ENCODE data around the gene LGALS7B. TPM values are rescaled to one million over a fixed set of nuclear protein-coding genes. Genes with fewer than 3 reads are reported as not detected.
"Not testable (repeated sequence)": the region's sequence is repeated elsewhere in the genome, so short reads cannot be mapped to it uniquely, and the experiment has no call there.

Gene LGALS7B
- total and polyA plus RNA-seq, 2 donors (not counting 1 experiment from before 2014, with no cell fraction given), result not detected

DNA sequence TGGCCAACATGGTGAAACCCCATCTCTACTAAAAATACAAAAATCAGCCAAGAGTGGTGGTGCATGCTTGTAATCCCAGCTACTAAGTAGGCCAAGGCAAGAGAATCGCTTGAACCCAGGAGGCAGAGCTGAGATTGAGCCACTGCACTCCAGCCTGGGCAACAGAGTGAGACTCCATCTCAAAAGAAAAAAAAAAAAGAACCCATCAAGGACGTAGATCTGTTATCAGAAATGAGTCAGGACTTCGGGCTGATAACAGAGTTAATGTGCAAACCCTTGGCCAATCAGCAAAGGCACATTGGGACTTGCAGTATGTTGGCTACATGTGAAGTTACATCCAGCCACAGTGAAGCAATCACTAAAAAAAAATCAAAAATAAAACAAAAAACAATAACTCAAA is 4.8 kb upstream of the LGALS7B start:
- no peaks in the 10 kb centered on the region for H3K27me3 ChIP-seq (replicated peaks in 1 of 4; ENCODE audit: control extremely low read depth in 1 of 4, control insufficient read depth in 3 of 4, insufficient read depth in 4 of 4, low read length in 3 of 4)
- Mint-ChIP-seq H3K9me3 (ENCODE audit: insufficient read depth) (no peaks in the 10 kb centered on the region), H3K4me1 (no peaks in the 10 kb centered on the region), H3K4me3 (no peak overlapping the region), H3K27ac (no peak overlapping the region), H3K27me3 (peaks cover 4% of the 10 kb centered on the region)
- DNase-seq, result no peak
- no peaks in the 10 kb centered on the region for H3K4me1 ChIP-seq (ENCODE audit: control insufficient read depth in 2 of 2, insufficient read depth in 2 of 2, low read length in 2 of 2)
- no CpG with 5 or more reads among the region's 3 CpGs for WGBS (ENCODE audit: insufficient coverage)
- H3K36me3 ChIP-seq (replicated peaks in 1 of 2; ENCODE audit: control extremely low read depth in 1 of 2, control insufficient read depth in 1 of 2, extremely low read depth in 1 of 2, insufficient read depth in 2 of 2, low read length in 1 of 2), result no peaks in the 10 kb centered on the region
- ATAC-seq (ENCODE audit: low read depth), result no peak
- intact Hi-C loops (cut with micrococcal nuclease), result no loop called here
- ChIA-PET CTCF (no interaction called here), POLR2A (no interaction called here)
- no peaks in the 10 kb centered on the region for H3K79me2 ChIP-seq (ENCODE audit: control insufficient read depth, insufficient read depth, low read length)
- H2AFZ ChIP-seq (ENCODE audit: insufficient read depth, low read depth, low read length, poor library complexity, severe bottlenecking), result no peak overlapping the region
- TF ChIP-seq, protein P1, sequence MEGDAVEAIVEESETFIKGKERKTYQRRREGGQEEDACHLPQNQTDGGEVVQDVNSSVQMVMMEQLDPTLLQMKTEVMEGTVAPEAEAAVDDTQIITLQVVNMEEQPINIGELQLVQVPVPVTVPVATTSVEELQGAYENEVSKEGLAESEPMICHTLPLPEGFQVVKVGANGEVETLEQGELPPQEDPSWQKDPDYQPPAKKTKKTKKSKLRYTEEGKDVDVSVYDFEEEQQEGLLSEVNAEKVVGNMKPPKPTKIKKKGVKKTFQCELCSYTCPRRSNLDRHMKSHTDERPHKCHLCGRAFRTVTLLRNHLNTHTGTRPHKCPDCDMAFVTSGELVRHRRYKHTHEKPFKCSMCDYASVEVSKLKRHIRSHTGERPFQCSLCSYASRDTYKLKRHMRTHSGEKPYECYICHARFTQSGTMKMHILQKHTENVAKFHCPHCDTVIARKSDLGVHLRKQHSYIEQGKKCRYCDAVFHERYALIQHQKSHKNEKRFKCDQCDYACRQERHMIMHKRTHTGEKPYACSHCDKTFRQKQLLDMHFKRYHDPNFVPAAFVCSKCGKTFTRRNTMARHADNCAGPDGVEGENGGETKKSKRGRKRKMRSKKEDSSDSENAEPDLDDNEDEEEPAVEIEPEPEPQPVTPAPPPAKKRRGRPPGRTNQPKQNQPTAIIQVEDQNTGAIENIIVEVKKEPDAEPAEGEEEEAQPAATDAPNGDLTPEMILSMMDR (IDR thresholded peaks at IDR 0.05), result no peak
- TF ChIP-seq EZH2 (IDR thresholded peaks at IDR 0.05; ENCODE audit: borderline replicate concordance, insufficient read depth, low read depth, low read length, poor library complexity, severe bottlenecking), result no peak
- no peak overlapping the region for H3K4me3 ChIP-seq (ENCODE audit: control extremely low read depth in 1 of 5, extremely low read depth in 1 of 5, insufficient read depth in 1 of 5, low read depth in 2 of 5, low read length in 4 of 5)
- H3K27ac ChIP-seq (ENCODE audit: low read length in 2 of 2), result no peak overlapping the region
- H4K20me1 ChIP-seq (ENCODE audit: control insufficient read depth, insufficient read depth, low read length, poor library complexity, severe bottlenecking), result no peaks in the 10 kb centered on the region
- H3K9ac ChIP-seq (ENCODE audit: low read length), result no peak overlapping the region
- no peaks in the 10 kb centered on the region for H3K9me3 ChIP-seq (ENCODE audit: control extremely low read depth in 1 of 3, control insufficient read depth in 2 of 3, insufficient read depth in 1 of 3, low read length in 2 of 3)
- H3K4me2 ChIP-seq (replicated peaks; ENCODE audit: low read depth, low read length, poor library complexity, severe bottlenecking), result no peak overlapping the region

DNA sequence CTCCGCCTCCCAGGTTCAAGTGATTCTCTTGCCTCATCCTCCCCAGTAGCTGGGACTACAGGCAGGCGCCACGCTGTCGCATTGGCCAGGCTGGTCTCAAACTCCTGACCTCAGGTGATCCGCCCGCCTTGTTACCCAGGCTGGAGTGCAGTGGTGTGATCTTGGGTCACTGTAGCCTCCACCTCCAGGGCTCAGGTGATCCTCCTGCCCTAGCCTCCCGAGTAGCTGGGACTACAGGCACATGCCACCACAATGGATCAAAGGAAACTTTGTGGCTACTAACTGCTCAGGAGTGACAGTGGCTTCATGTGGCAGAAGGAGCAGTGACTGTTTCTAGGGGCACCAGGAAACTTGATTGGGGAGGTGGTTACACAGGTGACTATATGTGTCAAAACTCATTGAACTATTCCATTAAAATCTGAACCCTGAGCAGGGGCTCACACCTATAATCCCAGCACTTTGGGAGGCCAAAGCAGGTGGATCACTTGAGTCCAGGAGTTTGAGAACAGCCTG is 3.8 kb upstream of the LGALS7B start:
- H3K9me3 ChIP-seq (ENCODE audit: control extremely low read depth in 1 of 3, control insufficient read depth in 2 of 3, insufficient read depth in 1 of 3, low read length in 2 of 3), result no peaks in the 10 kb centered on the region
- H3K4me2 ChIP-seq (replicated peaks; ENCODE audit: low read depth, low read length, poor library complexity, severe bottlenecking), result no peak overlapping the region
- no peak overlapping the region for H3K27ac ChIP-seq (ENCODE audit: low read length in 2 of 2)
- Mint-ChIP-seq H3K4me3 (no peak overlapping the region), H3K27me3 (peaks cover 4% of the 10 kb centered on the region), H3K9me3 (ENCODE audit: insufficient read depth) (no peaks in the 10 kb centered on the region), H3K4me1 (no peaks in the 10 kb centered on the region), H3K27ac (no peak overlapping the region)
- no peak for DNase-seq
- CTCF ChIA-PET, result interaction anchor here (1.7 kb wide), 1 partner anchor 16 kb away, joined by 5 read pairs; no protein-coding TSS in a partner anchor
- WGBS (ENCODE audit: insufficient coverage), result 100% methylated on average over 7 of the region's 7 CpGs
- no peak for ATAC-seq (ENCODE audit: low read depth)
- no peaks in the 10 kb centered on the region for H3K79me2 ChIP-seq (ENCODE audit: control insufficient read depth, insufficient read depth, low read length)
- intact Hi-C loops (cut with micrococcal nuclease), result no loop called here
- H3K9ac ChIP-seq (ENCODE audit: low read length), result no peak overlapping the region
- H2AFZ ChIP-seq (ENCODE audit: insufficient read depth, low read depth, low read length, poor library complexity, severe bottlenecking), result no peak overlapping the region
- no peaks in the 10 kb centered on the region for H3K36me3 ChIP-seq (replicated peaks in 1 of 2; ENCODE audit: control extremely low read depth in 1 of 2, control insufficient read depth in 1 of 2, extremely low read depth in 1 of 2, insufficient read depth in 2 of 2, low read length in 1 of 2)
- no peak overlapping the region for H3K4me3 ChIP-seq (ENCODE audit: control extremely low read depth in 1 of 5, extremely low read depth in 1 of 5, insufficient read depth in 1 of 5, low read depth in 2 of 5, low read length in 4 of 5)
- TF ChIP-seq, protein P1 (IDR thresholded peaks at IDR 0.05), result no peak
- no peak for TF ChIP-seq EZH2 (IDR thresholded peaks at IDR 0.05; ENCODE audit: borderline replicate concordance, insufficient read depth, low read depth, low read length, poor library complexity, severe bottlenecking)
- no peaks in the 10 kb centered on the region for H3K27me3 ChIP-seq (replicated peaks in 1 of 4; ENCODE audit: control extremely low read depth in 1 of 4, control insufficient read depth in 3 of 4, insufficient read depth in 4 of 4, low read length in 3 of 4)
- H4K20me1 ChIP-seq (ENCODE audit: control insufficient read depth, insufficient read depth, low read length, poor library complexity, severe bottlenecking), result no peaks in the 10 kb centered on the region
- no peaks in the 10 kb centered on the region for H3K4me1 ChIP-seq (ENCODE audit: control insufficient read depth in 2 of 2, insufficient read depth in 2 of 2, low read length in 2 of 2)
- POLR2A ChIA-PET, result no interaction called here

DNA sequence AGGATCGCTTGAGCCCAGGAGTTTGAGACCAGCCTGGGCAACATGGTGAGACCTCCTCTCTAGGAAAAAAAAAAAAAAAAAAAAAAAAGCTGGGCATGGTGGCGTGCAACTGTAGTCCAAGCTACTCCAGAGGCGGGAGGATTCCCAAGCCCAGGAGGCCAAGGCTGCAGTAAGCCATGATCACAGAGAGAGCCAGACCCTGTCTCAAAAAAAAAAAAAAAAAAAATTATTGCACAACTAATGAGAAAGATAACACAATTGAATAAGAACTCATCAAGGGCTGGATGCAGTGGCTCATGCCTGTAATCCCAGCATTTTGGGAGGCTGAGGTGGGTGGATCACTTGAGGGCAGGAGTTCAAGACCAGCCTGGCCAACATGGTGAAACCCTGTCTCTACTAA is 2.9 kb upstream of the LGALS7B start:
- H3K36me3 ChIP-seq (replicated peaks in 1 of 2; ENCODE audit: control extremely low read depth in 1 of 2, control insufficient read depth in 1 of 2, extremely low read depth in 1 of 2, insufficient read depth in 2 of 2, low read length in 1 of 2); H3K9ac ChIP-seq (ENCODE audit: low read length); H3K4me3 ChIP-seq (ENCODE audit: control extremely low read depth in 1 of 5, extremely low read depth in 1 of 5, insufficient read depth in 1 of 5, low read depth in 2 of 5, low read length in 4 of 5); H3K27ac Mint-ChIP-seq; H3K4me1 Mint-ChIP-seq; ATAC-seq (ENCODE audit: low read depth); H3K4me2 ChIP-seq (replicated peaks; ENCODE audit: low read depth, low read length, poor library complexity, severe bottlenecking); H3K27me3 ChIP-seq (replicated peaks in 1 of 4; ENCODE audit: control extremely low read depth in 1 of 4, control insufficient read depth in 3 of 4, insufficient read depth in 4 of 4, low read length in 3 of 4); H3K27ac ChIP-seq (ENCODE audit: low read length in 2 of 2); H3K4me3 Mint-ChIP-seq; H3K9me3 ChIP-seq (ENCODE audit: control extremely low read depth in 1 of 3, control insufficient read depth in 2 of 3, insufficient read depth in 1 of 3, low read length in 2 of 3); H2AFZ ChIP-seq (ENCODE audit: insufficient read depth, low read depth, low read length, poor library complexity, severe bottlenecking); H4K20me1 ChIP-seq (ENCODE audit: control insufficient read depth, insufficient read depth, low read length, poor library complexity, severe bottlenecking); H3K9me3 Mint-ChIP-seq (ENCODE audit: insufficient read depth); intact Hi-C loops (cut with micrococcal nuclease); H3K4me1 ChIP-seq (ENCODE audit: control insufficient read depth in 2 of 2, insufficient read depth in 2 of 2, low read length in 2 of 2); H3K27me3 Mint-ChIP-seq; H3K79me2 ChIP-seq (ENCODE audit: control insufficient read depth, insufficient read depth, low read length); DNase-seq: not testable (repeated sequence)
- CTCF ChIA-PET, result interaction anchor here (0.7 to 1.7 kb wide), 2 partner anchors 16 to 107 kb away, joined by 4 to 5 read pairs; no protein-coding TSS in a partner anchor
- WGBS (ENCODE audit: insufficient coverage), result 100% methylated on average over 1 of the region's 3 CpGs
- POLR2A ChIA-PET, result interaction anchor here (0.6 kb wide), 1 partner anchor 816 kb away, joined by 4 read pairs; no protein-coding TSS in a partner anchor

All from B cell (primary cell).